K562 (cell line): Measurements from ENCODE around the gene STX12. TPM values are rescaled to one million over a fixed set of nuclear protein-coding genes. Genes with fewer than 3 reads are reported as not detected.
A peak's percentile ranks its signal among the peaks of the same experiment; 100 is the strongest.
"Not testable (repeated sequence)": the region's sequence is repeated elsewhere in the genome, so short reads cannot be mapped to it uniquely, and the experiment has no call there.

ENCODE experiments used
- ATAC-seq: fragments of 200-7000 bp; cut with Tn5 transposase; 3 replicates; pipeline ENCODE4 v1.9.1; 2020; ENCODE audit warnings: moderate library complexity
- BruUV-seq: library from RNA; stranded (reverse); fragments of 400-500 nt; replicated peaks from 2 replicates; lab custom pipeline; 2021; lab: Mats Ljungman, UMichigan
- CTCF ChIA-PET: fragments of 300-600 bp; formaldehyde crosslinking; extraction: SDS; loops from one replicate; lab custom pipeline; 2021; ENCODE audit warnings: low intra/inter-chr PET ratio; lab: Yijun Ruan, JAX
- POLR2A ChIA-PET: fragments of 300-600, 350-650 bp; sonication (Branson Sonifier 250); formaldehyde crosslinking; extraction: SDS; loops from one replicate; lab custom pipeline; 2021; ENCODE audit warnings: antibody characterized with exemption, inconsistent platforms; lab: Yijun Ruan, JAX
- DNase-seq, 4 experiments: peaks; one replicate each; pipeline versions ENCODE4 v3.0.0 to v3.0.0-alpha.2; 2011 to 2018; ENCODE audit warnings: low spot score in 3 of 4, mixed read lengths in 3 of 4; ENCODE audit errors: extremely low read depth in 1 of 4
- FAIRE-seq: peaks from 2 replicates; lab custom pipeline; 2011; peaks lifted over from hg19 to GRCh38; lab: Jason Lieb, UNC
- H2AFZ ChIP-seq: 2 replicates; pipeline ENCODE4 v1.6.0; 2011; ENCODE audit warnings: low read depth, low read length, control low read depth, inconsistent platforms
- H3K27ac ChIP-seq: fragments of 200-600 bp; 3 replicates; pipeline ENCODE4 v1.8.0; 2011; ENCODE audit warnings: low read depth, mild to moderate bottlenecking, control low read depth, inconsistent platforms, low read length, moderate library complexity, mixed read lengths; ENCODE audit errors: extremely low read depth
- H3K27me3 ChIP-seq, 2 experiments: fragments of 300-600 bp in 1 of 2; 2 replicates in 1 of 2; 3 replicates in 1 of 2; pipeline versions ENCODE4 v1.6.0 to v1.8.0; 2011; ENCODE audit warnings: inconsistent platforms in 2 of 2, low read length in 2 of 2, mild to moderate bottlenecking in 1 of 2, mixed read lengths in 1 of 2, moderate library complexity in 1 of 2; ENCODE audit not compliant: control insufficient read depth in 2 of 2, insufficient read depth in 2 of 2
- H3K36me3 ChIP-seq: fragments of 300-600 bp; 3 replicates; pipeline ENCODE4 v1.8.0; 2011; ENCODE audit warnings: mild to moderate bottlenecking, low read length, inconsistent platforms; ENCODE audit not compliant: control insufficient read depth, insufficient read depth
- H3K4me1 ChIP-seq, 2 experiments: fragments of 200-600 bp in 1 of 2; replicated peaks in 1 of 2; 2 replicates in 1 of 2; 3 replicates in 1 of 2; pipeline versions ENCODE4 v1.5.1 to v1.8.0; 2011; ENCODE audit warnings: inconsistent platforms in 2 of 2, low read length in 2 of 2, mild to moderate bottlenecking in 1 of 2, mixed read lengths in 1 of 2, moderate library complexity in 1 of 2; ENCODE audit not compliant: control insufficient read depth in 2 of 2, insufficient read depth in 2 of 2
- H3K4me2 ChIP-seq: 2 replicates; pipeline ENCODE4 v1.6.1; 2011; ENCODE audit warnings: low read length, control low read depth, inconsistent platforms, mixed read lengths; ENCODE audit not compliant: insufficient read depth
- H3K4me3 ChIP-seq: fragments of 200-600 bp; sonication (generic), shearing (Covaris generic); 2 replicates; pipeline ENCODE4 v1.5.1; 2016; ENCODE audit warnings: control low read depth, inconsistent platforms
- H3K79me2 ChIP-seq: fragments of 200-600 bp; 3 replicates; pipeline ENCODE4 v1.8.0; 2011; ENCODE audit warnings: low read length, inconsistent platforms; ENCODE audit not compliant: control insufficient read depth, insufficient read depth
- H3K9ac ChIP-seq, 2 experiments: 2 replicates each; pipeline versions ENCODE4 v1.6.0 to v1.6.1; 2011; ENCODE audit warnings: low read depth in 2 of 2, low read length in 2 of 2, control low read depth in 1 of 2, inconsistent platforms in 1 of 2, mild to moderate bottlenecking in 1 of 2, mixed read lengths in 1 of 2; ENCODE audit not compliant: insufficient read depth in 1 of 2
- H3K9me1 ChIP-seq: one replicate; pipeline ENCODE4 v1.6.0; 2011; ENCODE audit warnings: inconsistent platforms, mild to moderate bottlenecking, low read length, moderate library complexity; ENCODE audit not compliant: control insufficient read depth, insufficient read depth
- H3K9me3 ChIP-seq: replicated peaks from 2 replicates; pipeline ENCODE4 v1.5.1; 2011; ENCODE audit warnings: low read depth, low read length, inconsistent platforms; ENCODE audit not compliant: control insufficient read depth, insufficient read depth
- H4K20me1 ChIP-seq: replicated peaks from 2 replicates; pipeline ENCODE4 v1.6.1; 2011; ENCODE audit warnings: low read length, inconsistent platforms, mixed read lengths; ENCODE audit not compliant: control insufficient read depth, insufficient read depth
- CBFA2T2 ChIP-seq: fragments of 450-650 bp; conservative IDR thresholded peaks from 2 replicates; pipeline ENCODE4 v1.6.1; 2017; ENCODE audit warnings: mild to moderate bottlenecking
- CBFA2T3 ChIP-seq: fragments of 450-650 bp; IDR thresholded peaks from 2 replicates; pipeline ENCODE4 v1.6.1; 2017
- FOXM1 ChIP-seq, 2 experiments: fragments of 450-650 bp in 1 of 2; sonication (generic) in 1 of 2; formaldehyde crosslinking in 1 of 2; IDR thresholded peaks; 2 replicates each; pipeline versions ENCODE4 v1.6.1 to v1.9.0; 2017 to 2022; ENCODE audit warnings: low read depth in 2 of 2, mild to moderate bottlenecking in 2 of 2, missing genetic modification reagents in 1 of 2, moderate library complexity in 1 of 2
- TRIM28 ChIP-seq: fragments of 450-650 bp; IDR thresholded peaks from 2 replicates; pipeline ENCODE4 v1.6.1; 2017
- WGBS: fragments of 100-300 bp; shearing (Covaris generic); methylation state at CpG from one replicate; pipeline ENCODE4 v1.1.6; 2016; ENCODE audit warnings: low coverage, mixed read lengths; ENCODE audit not compliant: insufficient coverage; ENCODE audit errors: missing lambda C conversion rate; 5-methylcytosine and 5-hydroxymethylcytosine counted together
- in situ Hi-C: fragments of 300-500 bp; cut with MboI; formaldehyde crosslinking; loops from 4 replicates; pipeline ENCODE4 v1.15.0; 2018; ENCODE audit warnings: inconsistent platforms, mixed read lengths
- intact Hi-C: fragments of 100-400 bp; cut with micrococcal nuclease; formaldehyde crosslinking; loops from 2 replicates; pipeline ENCODE4 v1.14.2; 2022
- polyA plus RNA-seq, 8 experiments: library from polyadenylated mRNA; depleted of rRNA in 4 of 8; stranded (reverse) in 5 of 8; unstranded in 3 of 8; fragments of >200 nt; fragmentation: Nextera tagmentation in 2 of 8; fragmentation: Illumina TruSeq in 1 of 8; extraction: Ambion mirVana in 2 of 8; extraction: Trizol in 1 of 8; gene quantifications; 2 replicates each; pipeline versions ENCODE4 v1.2.1 to v1.2.3, GENCODE V29; 2011 to 2014; ENCODE audit warnings: inconsistent platforms in 1 of 8, missing spikeins in 1 of 8
- total RNA-seq, 7 experiments: library from RNA; depleted of rRNA in 6 of 7; stranded (reverse); fragments of >200 nt in 6 of 7; fragmentation: Illumina TruSeq in 2 of 7; extraction: Trizol in 2 of 7; gene quantifications; 2 replicates each; pipeline versions ENCODE4 v1.2.1 to v1.2.3, GENCODE V29; 2011 to 2021; ENCODE audit warnings: low replicate concordance in 1 of 7

STX12 gene
- total and polyA plus RNA-seq, 9 of the 15 experiments (the other 6 are each of a cell fraction or from before 2014, with no cell fraction given) = 16.9 to 31.3 (median 25.7) TPM

- Histone ChIP-seq H3K27me3 (no peaks in the 10 kb centered on the region), H3K9ac (peak overlapping the region in 1 of 2 experiments; percentile 78; a peak in 1 of 4 replicates), H3K4me2 (no peak overlapping the region), H4K20me1 (no peaks in the 10 kb centered on the region), H3K4me3 (no peak overlapping the region), H3K36me3 (peaks cover 2% of the 10 kb centered on the region), H3K9me3 (no peaks in the 10 kb centered on the region), H2AFZ (peak overlapping the region; percentile 20; the same call in 1 of the 2 replicates)
- DNase-seq = peak in 1 of 4 experiments; percentile 39
- BruUV-seq = no TSS peak
- peak; percentile 26 for ATAC-seq
- intact Hi-C loops = loop anchor here (5.0 kb wide), 2 partner anchors 81 to 1021 kb away; no protein-coding TSS in a partner anchor
- WGBS = 40% methylated on average over 12 of the region's 12 CpGs
- POLR2A ChIA-PET = interaction anchor here (0.6 to 2.4 kb wide), 5 partner anchors 8 to 725 kb away, joined by 3 to 12 read pairs (median 3); no protein-coding TSS in a partner anchor
- no peak for FAIRE-seq
- TF ChIP-seq CBFA2T2 (peak; percentile 17; the same call in 1 of the 2 replicates), CBFA2T3 (peak; percentile 22; the same call in 1 of the 2 replicates), TRIM28 (no peak)
- TF ChIP-seq, all 486 proteins: peak for 2
- Histone ChIP-seq H3K4me1 (peaks cover 5 to 13% of the 10 kb centered on the region in 2 experiments; a peak in 4 of 5 replicates), H3K79me2 (no peaks in the 10 kb centered on the region), H3K9me1 (no peaks in the 10 kb centered on the region), H3K27ac (no peak overlapping the region)
- CTCF ChIA-PET = interaction anchor here (1.6 to 3.9 kb wide), 2 partner anchors 123 to 746 kb away, joined by 8 to 44 read pairs; no protein-coding TSS in a partner anchor
- in situ Hi-C loops = no loop called here
Measured at GRCh38 chr1:27856561-27857343, 83.7 kb downstream of the STX12 start.

- H3K4me2 ChIP-seq; H4K20me1 ChIP-seq; BruUV-seq; DNase-seq; H3K9ac ChIP-seq; H2AFZ ChIP-seq; H3K27me3 ChIP-seq; H3K36me3 ChIP-seq; H3K79me2 ChIP-seq; FAIRE-seq; in situ Hi-C loops; H3K9me1 ChIP-seq; H3K27ac ChIP-seq; H3K4me3 ChIP-seq; H3K9me3 ChIP-seq; ATAC-seq; TF ChIP-seq FOXM1 (IDR thresholded peaks at IDR 0.05; ENCODE audit: low read depth): not testable (repeated sequence)
- 0 out of 2 replicates have a peak, but pooled peaks have one; percentile 28 for TF ChIP-seq FOXM1 (CRISPR knock-in tag; IDR thresholded peaks at IDR 0.05; ENCODE audit: low read depth)
- H3K4me1 ChIP-seq = peaks cover 5 to 15% of the 10 kb centered on the region in 2 experiments; a peak in 4 of 5 replicates
- 53% methylated on average over 11 of the region's 11 CpGs for WGBS
- intact Hi-C loops = loop anchor here (5.0 kb wide), 2 partner anchors 80 to 1020 kb away; no protein-coding TSS in a partner anchor
- POLR2A ChIA-PET = interaction anchor here (0.6 to 2.4 kb wide), 7 partner anchors 9 to 722 kb away, joined by 3 to 12 read pairs (median 3); no protein-coding TSS in a partner anchor
- CTCF ChIA-PET = interaction anchor here (0.6 to 3.9 kb wide), 4 partner anchors 90 to 796 kb away, joined by 4 to 44 read pairs (median 8); no protein-coding TSS in a partner anchor
Measured at GRCh38 chr1:27857552-27857951, 84.5 kb downstream of the STX12 start.
